GM19455 (cell line): ENCODE data around the gene MECR.
"Not testable (repeated sequence)": the region's sequence is repeated elsewhere in the genome, so short reads cannot be mapped to it uniquely, and the experiment has no call there.

ENCODE experiments used
- ATAC-seq: cut with Tn5 transposase; IDR thresholded peaks from one replicate; pipeline ENCODE4 v1.9.1; 2021; ENCODE audit not compliant: unreplicated experiment

Gene MECR

DNA sequence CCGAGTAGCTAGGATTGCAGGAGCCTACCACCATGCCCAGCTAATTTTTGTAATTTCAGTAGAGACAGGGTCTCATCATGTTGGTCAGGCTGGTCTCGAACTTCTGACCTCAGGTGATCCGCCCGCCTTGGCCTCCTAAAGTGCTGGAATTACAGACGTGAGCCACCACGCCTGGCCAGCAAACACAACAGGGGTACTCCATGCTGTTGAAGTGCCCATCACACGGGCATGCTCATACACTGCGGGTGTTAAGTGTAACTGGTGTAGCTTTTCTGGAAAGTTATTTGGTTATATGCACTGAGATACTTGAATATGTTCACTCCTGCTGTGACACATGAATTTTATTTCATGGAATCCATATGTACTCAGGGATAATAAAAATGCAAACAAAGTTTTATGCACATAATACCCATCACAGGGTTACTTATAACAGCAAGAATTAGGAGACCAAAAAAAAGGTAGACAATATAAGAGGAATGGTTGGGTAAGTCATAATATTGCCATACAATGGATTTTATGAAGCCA, 58.3 kb downstream of the MECR start:
- ATAC-seq, result no peak

DNA sequence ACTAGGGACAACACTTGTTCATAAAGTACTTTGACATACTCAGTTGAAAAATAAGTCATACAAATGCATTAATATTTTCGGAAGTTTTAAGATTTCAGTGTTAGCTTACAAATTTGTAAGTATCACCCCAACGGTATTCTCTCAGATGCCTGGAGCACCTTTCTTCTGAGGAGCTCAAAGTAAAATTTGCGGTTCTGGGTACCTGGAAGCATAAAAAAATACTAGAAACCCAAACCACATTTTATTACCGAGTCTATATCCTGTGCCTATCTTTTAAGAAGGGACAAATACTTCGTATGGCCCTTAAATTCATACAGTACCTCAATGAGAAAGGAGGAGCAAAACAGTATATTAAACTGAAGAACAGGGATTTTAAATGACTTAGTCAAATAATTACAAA, 59.2 kb downstream of the MECR start:
- ATAC-seq, result no peak

- no peak for ATAC-seq
These were observed 59.6 kb downstream of the MECR start for GRCh38 chr1:29171089-29171488.

GRCh38 chr1:29169976-29170375, 60.8 kb downstream of the MECR start:
- no peak for ATAC-seq

DNA sequence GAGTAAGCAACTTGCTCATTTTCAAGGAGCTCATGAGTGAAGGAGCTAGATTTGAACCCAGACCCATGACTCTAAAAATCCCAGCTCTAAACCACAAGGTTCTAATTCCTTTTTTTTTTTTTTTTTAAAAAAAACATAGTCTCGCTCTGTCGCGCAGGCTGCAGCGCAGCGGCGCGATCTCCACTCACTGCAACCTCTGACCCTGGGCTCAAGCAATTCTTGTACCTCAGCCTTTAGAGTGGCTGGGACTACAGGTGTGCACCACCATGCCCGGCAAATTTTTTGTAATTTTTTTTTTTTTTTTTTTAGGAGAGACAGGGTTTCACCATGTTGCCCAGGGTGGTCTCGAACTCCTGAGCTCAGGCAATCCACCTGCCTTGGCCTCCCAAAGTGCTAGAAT, 62.8 kb downstream of the MECR start:
- no peak for ATAC-seq

DNA sequence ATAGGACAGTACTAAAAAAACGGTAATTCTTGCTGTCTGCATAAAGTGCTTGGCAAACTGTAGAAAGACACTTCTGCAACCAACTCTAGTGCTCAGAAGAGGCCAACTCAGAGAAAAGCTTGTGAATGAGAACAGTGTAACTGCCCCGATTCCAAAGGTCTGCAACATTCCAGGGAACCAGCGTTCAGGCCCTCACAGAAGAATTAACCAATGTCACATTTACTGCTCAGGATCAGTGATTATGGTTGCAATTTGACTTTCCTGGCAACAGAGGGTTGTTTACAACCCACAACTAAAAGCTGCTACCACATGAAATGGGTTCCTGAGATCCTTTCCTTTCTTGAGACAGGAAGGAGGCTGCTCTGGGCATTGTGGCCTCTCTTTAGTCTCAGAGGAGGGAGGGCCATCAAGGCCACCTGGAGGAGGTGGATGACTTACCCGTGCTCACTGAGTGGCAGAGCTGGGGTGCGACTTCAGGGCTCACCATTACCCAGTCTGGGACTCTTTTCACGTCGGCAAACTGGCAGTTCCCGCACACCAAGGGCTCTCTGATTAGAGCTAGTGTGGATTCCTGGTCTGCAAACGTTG, 64.3 kb downstream of the MECR start:
- ATAC-seq, result no peak

- ATAC-seq, result no peak
These were observed 66.1 kb downstream of the MECR start for GRCh38 chr1:29164588-29164987.

DNA sequence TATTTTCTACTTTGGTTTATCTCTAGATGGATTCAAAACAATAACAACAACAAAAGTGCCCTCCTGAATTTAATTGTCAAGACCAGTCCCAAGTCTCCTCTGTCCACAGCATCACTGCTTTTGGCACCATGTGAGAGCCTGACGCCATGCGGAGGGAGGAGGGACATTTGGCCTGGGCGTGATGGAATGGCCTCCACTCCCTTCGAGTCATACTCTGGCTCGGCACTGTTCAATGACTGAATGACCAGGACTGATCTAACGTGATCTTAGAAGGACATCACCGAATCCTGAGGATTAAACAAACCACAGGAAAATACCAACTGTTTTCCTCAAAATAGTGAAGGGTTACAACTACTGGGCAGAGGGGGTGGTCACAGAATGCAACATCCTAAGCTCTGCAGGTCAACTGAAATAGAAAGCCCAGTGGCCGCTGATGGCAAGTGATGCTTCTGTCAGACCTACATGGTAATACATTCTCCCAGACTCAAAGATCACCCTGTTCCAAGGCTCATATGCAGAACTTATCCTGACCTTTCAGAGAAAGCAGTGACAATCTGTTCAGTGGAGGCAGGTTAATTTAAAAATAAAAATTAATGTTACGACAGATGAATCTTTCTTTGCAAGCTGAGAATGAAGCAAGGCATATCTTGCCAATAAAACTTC, 68.1 kb downstream of the MECR start:
- ATAC-seq, result no peak

GRCh38 chr1:29162025-29162424, 68.7 kb downstream of the MECR start:
- no peak for ATAC-seq

DNA sequence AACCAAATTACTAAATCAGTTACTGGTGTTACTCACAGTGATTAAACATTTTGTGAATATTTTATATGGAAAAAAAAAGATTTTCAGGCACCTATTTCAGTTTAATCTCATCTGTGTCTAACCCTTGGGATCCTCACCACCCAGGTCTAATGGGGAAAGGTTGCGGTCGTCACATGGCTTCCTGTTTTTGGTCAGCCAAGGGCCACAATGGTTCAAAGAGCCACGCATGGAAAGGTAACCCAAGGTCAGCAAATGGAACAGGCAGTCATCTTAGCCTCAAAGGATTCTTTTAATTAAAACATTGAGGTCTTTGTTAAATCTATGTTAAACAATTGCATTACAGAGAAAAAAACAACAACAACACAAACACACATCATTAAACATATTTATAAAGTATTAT, 71.0 kb downstream of the MECR start:
- ATAC-seq, result no peak

DNA sequence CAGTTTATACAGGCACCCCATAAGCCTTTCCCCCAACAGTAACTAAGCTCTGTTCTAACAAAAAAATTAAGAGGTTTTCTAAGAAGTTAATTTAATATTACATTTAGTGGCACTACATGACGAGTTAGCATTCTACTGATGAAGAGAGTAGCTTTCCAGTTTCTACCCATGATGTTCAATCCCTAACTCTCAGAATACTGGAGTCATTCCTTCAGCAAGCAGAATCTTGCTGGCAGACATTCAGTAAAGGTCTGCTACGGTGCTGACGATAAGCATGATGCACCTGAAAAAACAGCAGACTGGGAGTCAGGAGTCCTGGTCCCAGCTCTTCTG, 73.5 kb downstream of the MECR start:
- ATAC-seq, result no peak

GRCh38 chr1:29156543-29157268, 74.0 kb downstream of the MECR start:
- no peak for ATAC-seq

DNA sequence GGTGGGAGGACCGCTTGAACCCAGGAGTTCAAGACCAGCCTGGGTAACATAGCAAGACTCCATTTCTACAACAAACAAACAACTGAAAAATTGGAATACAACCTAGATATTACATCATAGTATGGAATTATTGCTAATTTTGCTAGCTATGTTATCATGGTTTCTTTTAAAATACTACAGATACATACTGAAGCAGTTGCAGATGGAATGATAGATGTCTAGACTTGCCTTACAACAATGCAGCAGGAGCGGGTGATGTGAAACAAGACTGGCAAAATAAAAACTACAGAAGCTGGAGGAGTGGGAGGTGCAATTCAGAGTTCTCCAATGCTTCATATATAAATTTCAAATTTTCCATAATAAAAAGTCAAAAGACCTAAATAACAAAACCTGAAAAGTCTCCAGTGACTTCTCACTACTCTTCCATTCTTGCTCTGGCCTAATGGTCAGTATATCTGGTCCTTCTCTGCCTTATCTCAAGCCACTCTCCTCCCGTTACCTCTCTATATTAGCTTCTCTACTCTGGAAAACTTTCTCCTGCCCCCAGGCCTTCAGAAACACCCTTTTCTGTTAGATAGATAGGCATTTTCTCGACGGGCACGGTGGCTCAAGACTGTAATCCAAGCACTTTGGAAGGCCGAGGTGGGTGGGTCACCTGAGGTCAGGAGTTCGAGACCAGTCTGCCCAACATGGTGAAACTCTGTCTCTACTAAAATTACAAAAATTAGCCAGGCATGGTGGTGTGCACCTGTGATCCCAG, 78.5 kb downstream of the MECR start:
- no peak for ATAC-seq

GRCh38 chr1:29150346-29150745, 80.4 kb downstream of the MECR start:
- not testable (repeated sequence) for ATAC-seq

GRCh38 chr1:29148656-29149491, 81.9 kb downstream of the MECR start:
- ATAC-seq, result no peak

GRCh38 chr1:29145739-29146437, 84.8 kb downstream of the MECR start:
- no peak for ATAC-seq

DNA sequence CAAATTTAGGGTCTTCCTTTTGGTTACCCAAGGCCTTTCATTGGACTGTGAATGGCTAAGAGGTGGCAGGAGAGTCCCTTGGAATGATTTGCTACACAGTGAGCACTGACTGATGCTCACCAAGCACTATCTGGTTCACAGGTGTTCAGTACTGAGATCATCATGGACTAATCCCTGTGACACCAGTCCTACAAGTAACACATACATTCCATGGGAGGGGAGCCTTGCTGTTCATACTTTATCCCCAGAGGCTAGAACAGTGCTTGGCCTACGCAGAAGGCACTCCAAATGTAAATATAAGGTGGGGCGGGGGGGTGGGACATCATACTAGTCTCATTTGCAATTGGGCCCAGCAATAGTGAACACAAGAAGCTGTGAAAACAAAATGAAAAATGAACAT, 86.6 kb downstream of the MECR start:
- no peak for ATAC-seq

DNA sequence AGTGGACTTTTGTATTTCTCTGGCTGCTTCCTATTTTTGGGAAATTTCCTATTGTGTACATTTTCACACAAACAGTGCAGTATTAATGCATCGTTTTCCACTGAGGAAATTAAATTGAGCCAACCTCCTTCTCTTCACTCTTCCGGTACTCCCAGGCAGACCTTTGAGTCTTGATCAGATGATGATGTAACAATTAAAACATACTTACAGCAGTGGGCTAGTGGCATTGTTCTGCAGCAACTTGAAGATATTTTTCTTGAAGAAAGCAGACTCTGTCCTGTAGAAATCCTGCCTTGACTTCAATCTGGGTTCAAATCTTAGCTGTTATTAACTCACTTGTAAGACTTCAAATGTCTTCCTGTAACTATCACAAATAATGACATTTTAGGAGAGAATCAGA, 88.0 kb downstream of the MECR start:
- no peak for ATAC-seq
